Mucosa of descending colon (tissue), 3 donors: ENCODE data around the gene HBQ1. TPM values are rescaled to one million over a fixed set of nuclear protein-coding genes. Genes with fewer than 3 reads are reported as not detected.

Source experiments
- ATAC-seq: fragments of 200-7000 bp; cut with Tn5 transposase; one replicate; pipeline ENCODE4 v1.9.1; 2020; ENCODE audit warnings: mild to moderate bottlenecking, moderate library complexity
- DNase-seq, 3 donors: peaks; one replicate each; pipeline ENCODE4 v3.0.0-alpha.2; 2020
- H3K36me3 ChIP-seq: fragments of 200-600 bp; one replicate; pipeline ENCODE4 v1.8.0; 2021; ENCODE audit warnings: low read depth, mild to moderate bottlenecking
- H3K4me1 ChIP-seq: fragments of 200-600 bp; one replicate; pipeline ENCODE4 v1.8.0; 2021; ENCODE audit warnings: low read depth, mild to moderate bottlenecking
- H3K4me3 ChIP-seq: fragments of 200-600 bp; one replicate; pipeline ENCODE4 v1.8.0; 2021; ENCODE audit warnings: mild to moderate bottlenecking
- H3K9me3 ChIP-seq: fragments of 200-600 bp; one replicate; pipeline ENCODE4 v1.8.0; 2021; ENCODE audit warnings: mild to moderate bottlenecking
- intact Hi-C, 2 donors: fragments of 100-400 bp; cut with DNase I in 1 of 2; cut with micrococcal nuclease in 1 of 2; formaldehyde crosslinking; loops; one replicate each; pipeline versions ENCODE4 v1.11.0 to v1.11.1; 2022; cut with DNase I, micrococcal nuclease
- total RNA-seq, 3 donors: library from RNA; stranded (reverse); fragmentation: NEBNext Ultra II Directional in 2 of 3; extraction: Animal tissue kit (Norgen Biotek cat#: 25700) in 2 of 3; gene quantifications; one replicate each; pipeline versions ENCODE4 v1.2.1 to v1.2.4, GENCODE V29; 2021 to 2023
- TF ChIP-seq, protein P1 (sequence below): fragments of 200-600 bp; IDR thresholded peaks from one replicate; pipeline ENCODE4 v1.8.0; 2022; ENCODE audit warnings: antibody characterized with exemption, mild to moderate bottlenecking
- donor health status: DM: no; HTN: no; CAD: no; lungs with moderate emphysema.
- donor health status: DM: no; HTN: no; CAD: no.
- donor health status: DM: no; HTN: yes; CAD: no.

The HBQ1 gene
- total RNA-seq, 3 donors from 2014 or later = not detected

DNA sequence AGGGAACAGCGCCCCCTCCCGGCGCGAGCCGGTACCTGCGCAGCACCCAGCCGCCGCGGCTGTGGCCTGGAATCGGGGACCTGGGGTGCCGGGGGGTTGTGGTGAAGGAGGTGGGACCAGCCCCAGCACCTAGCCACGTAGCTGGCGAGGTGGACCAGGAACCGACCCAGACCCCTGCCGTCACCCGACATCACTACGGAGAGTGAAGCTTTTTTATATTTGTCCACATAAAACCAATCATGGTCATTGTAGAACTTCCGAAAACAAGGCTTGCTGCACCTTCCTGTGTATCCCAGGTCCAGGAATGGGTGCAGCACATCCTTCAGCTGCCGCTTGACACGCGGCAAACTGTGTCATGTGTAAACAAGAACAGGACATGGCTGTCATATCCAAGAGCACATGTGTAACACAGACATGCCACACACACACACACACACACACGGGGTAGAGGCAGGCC, 1.3 kb downstream of the HBQ1 start:
- intact Hi-C loops = loop anchor here (5.0 kb wide), 1 partner anchor 74 kb away; no protein-coding TSS in a partner anchor

DNA sequence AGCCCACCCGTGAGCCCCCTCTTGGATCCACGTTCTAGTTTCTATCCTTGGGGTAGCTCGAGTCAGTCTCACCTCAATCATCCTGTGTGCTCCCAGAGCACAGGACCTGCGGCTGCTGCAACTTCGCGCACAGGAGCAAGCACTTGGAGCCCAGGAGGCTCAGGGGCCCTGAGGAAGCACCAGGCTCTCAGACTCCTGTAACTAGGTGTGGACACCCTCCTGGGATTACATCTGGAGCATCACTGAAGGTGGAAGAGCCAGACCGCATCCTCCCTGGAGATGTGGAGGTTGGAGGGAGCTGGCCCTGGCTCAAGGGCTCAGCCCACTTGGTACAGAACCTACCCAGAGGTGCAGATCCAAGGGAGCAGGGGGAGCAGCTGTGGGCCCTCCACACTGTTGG, 2.7 kb downstream of the HBQ1 start:
- TF ChIP-seq, protein P1, sequence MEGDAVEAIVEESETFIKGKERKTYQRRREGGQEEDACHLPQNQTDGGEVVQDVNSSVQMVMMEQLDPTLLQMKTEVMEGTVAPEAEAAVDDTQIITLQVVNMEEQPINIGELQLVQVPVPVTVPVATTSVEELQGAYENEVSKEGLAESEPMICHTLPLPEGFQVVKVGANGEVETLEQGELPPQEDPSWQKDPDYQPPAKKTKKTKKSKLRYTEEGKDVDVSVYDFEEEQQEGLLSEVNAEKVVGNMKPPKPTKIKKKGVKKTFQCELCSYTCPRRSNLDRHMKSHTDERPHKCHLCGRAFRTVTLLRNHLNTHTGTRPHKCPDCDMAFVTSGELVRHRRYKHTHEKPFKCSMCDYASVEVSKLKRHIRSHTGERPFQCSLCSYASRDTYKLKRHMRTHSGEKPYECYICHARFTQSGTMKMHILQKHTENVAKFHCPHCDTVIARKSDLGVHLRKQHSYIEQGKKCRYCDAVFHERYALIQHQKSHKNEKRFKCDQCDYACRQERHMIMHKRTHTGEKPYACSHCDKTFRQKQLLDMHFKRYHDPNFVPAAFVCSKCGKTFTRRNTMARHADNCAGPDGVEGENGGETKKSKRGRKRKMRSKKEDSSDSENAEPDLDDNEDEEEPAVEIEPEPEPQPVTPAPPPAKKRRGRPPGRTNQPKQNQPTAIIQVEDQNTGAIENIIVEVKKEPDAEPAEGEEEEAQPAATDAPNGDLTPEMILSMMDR = no peak
- no peaks in the 10 kb centered on the region for H3K9me3 ChIP-seq
- intact Hi-C loops = loop anchor here (5.0 kb wide), 1 partner anchor 76 kb away; no protein-coding TSS in a partner anchor
- no peaks in the 10 kb centered on the region for H3K36me3 ChIP-seq
- no peak for DNase-seq
- peaks cover 13% of the 10 kb centered on the region for H3K4me1 ChIP-seq
- no peak overlapping the region for H3K4me3 ChIP-seq
- ATAC-seq = no peak

More for the DNA sequence above, 1.3 kb downstream of the HBQ1 start:
- ATAC-seq (peak; percentile 2), DNase-seq (peak in 1 of 3 donors; percentile 88)
- Histone ChIP-seq H3K9me3 (no peaks in the 10 kb centered on the region), H3K4me1 (peaks cover 13% of the 10 kb centered on the region), H3K36me3 (no peaks in the 10 kb centered on the region), H3K4me3 (no peak overlapping the region)
- TF ChIP-seq, protein P1 = peak; percentile 99

DNA sequence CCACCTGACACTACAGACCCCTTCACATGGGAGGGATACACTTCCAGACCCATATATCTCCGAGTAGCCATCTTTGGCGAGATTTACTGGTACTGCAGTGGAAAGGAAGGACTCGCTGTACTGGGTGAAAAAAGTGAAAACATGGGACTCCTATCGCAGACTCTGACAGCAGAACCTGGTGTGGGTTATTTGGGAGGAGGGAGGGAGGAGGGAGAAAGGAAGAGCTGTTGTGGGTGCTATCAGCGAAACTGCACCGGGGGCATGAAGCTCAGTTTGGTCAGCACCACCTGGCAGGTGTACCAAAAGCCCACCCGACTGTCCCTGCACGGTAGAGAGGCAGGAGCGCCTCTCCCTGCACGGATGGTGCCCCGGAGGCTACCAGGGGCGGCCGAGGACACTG, 5.0 kb downstream of the HBQ1 start:
- Histone ChIP-seq H3K9me3 (no peaks in the 10 kb centered on the region), H3K4me1 (peaks cover 13% of the 10 kb centered on the region), H3K36me3 (peaks cover 12% of the 10 kb centered on the region), H3K4me3 (no peak overlapping the region)
- TF ChIP-seq, protein P1 = no peak
- DNase-seq (no peak), ATAC-seq (no peak)
- intact Hi-C loops = no loop called here

DNA sequence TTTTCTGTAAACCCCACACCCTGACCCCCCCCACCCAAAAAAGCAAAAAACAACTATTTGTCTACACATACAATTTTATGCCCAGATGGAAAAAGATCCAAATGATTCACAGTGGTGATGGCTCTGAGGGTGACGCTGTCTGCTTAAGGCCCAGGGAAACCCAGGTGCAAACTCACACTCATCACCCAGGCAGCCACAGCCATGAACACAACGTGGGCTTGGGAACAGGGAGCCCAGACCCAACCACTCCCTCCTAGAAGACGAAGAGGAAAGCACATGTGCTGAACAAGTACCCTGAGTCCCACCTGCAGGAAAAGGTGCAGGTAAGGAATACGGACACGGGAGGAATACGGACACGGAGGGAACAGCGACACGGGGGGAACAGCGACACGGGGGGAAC, 5.4 kb downstream of the HBQ1 start:
- H3K4me1 ChIP-seq = peaks cover 8% of the 10 kb centered on the region
- intact Hi-C loops = no loop called here
- peaks cover 12% of the 10 kb centered on the region for H3K36me3 ChIP-seq
- no peaks in the 10 kb centered on the region for H3K9me3 ChIP-seq
- TF ChIP-seq, protein P1 = no peak
- no peak for DNase-seq
- no peak overlapping the region for H3K4me3 ChIP-seq
- ATAC-seq = no peak

DNA sequence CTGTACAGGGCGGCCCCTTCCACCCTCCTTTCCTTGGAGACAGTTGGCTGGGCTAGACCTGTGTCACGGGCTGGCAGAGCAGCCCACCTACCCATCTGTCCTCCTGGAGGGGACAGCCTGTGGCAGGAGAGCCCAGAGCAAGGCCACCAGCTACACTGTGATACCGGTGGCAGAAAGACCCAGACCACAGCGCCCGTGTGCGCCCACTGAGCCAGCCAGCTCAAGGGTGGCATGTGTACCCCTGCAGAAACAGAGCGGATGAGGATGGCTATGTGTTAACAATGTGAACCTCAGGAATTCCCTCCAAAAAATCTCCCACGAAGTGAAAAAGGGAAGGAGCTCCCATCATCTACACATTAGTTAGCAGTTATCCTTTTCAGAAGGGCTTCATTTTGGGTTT, 7.1 kb downstream of the HBQ1 start:
- no peak for ATAC-seq
- Histone ChIP-seq H3K9me3 (no peaks in the 10 kb centered on the region), H3K4me3 (no peak overlapping the region), H3K36me3 (peaks cover 15% of the 10 kb centered on the region), H3K4me1 (no peaks in the 10 kb centered on the region)
- intact Hi-C loops = no loop called here
- DNase-seq = no peak
- TF ChIP-seq, protein P1 = no peak

DNA sequence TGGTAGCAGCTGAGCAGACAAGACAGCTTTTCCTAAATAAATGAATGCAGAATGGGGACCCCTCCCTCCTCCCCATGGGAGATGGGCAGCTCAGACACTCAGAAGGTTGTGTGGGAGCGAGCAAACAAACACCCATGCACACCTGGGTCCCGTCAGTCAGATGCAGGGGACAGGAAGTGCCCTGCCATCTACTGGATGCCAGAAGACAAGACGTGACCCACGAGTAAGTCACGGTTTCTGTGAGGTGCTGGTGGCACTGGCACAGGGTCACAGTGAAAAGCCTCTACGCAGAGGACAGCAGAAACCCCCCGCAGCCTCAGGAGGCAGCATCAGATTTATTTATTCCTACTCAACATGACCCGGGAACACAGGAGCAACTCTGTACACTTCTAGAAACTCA, 8.4 kb downstream of the HBQ1 start:
- Histone ChIP-seq H3K36me3 (peaks cover 15% of the 10 kb centered on the region), H3K9me3 (no peaks in the 10 kb centered on the region), H3K4me1 (no peaks in the 10 kb centered on the region), H3K4me3 (no peak overlapping the region)
- intact Hi-C loops = no loop called here
- TF ChIP-seq, protein P1 = no peak
- ATAC-seq = peak; percentile 47
- DNase-seq = no peak
